ENCODE measurements around the gene GPR78. TPM values are rescaled to one million over a fixed set of nuclear protein-coding genes. Genes with fewer than 3 reads are reported as not detected.

Gene GPR78
- total and polyA plus RNA-seq, 2 of the 13 experiments (the other 11 are each of a cell fraction or from before 2014, with no cell fraction given), result 0.01 to 0.07 TPM

DNA sequence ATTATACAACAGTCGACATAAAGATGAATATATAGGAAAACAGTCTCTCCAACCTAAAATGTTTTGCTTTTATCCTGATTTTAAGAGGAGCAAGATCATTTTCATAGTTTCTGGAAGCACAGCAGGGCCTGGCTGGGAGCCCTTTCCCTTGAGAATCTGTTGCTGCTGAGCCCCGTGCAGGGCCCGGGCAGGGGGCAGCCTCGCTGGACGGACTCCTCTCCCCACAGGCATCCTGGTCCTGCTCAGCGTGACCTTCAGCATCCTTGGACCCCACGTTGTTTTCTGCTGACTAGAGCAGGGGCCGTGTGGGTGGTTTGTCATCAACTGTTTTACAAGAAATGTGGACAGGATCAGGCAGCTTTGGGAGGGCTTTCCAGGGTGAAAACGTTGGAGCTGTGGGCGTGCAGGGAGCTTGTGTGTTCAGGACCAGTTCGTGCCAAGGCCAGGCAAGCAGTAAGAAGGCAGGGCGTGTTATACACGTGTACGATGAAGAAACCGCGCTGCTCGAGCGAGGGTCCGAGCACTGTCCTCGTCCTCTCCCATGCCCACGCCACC lies 37.4 kb downstream of the GPR78 start:
- Histone ChIP-seq H3K9ac (ENCODE audit: insufficient read depth, low read depth, low read length) (no peak overlapping the region), H3K9me3 (ENCODE audit: low read length) (no peaks in the 10 kb centered on the region), H3K27ac (ENCODE audit: extremely low read length, insufficient read depth, low read length) (no peak overlapping the region), H2AFZ (ENCODE audit: low read length) (no peak overlapping the region), H3K4me3 (replicated peaks in 1 of 3; ENCODE audit: insufficient read depth in 1 of 3, low read depth in 2 of 3, low read length in 3 of 3) (no peak overlapping the region), H3K4me2 (ENCODE audit: low read depth, low read length) (no peak overlapping the region), H3K79me2 (ENCODE audit: insufficient read depth, low read length) (no peaks in the 10 kb centered on the region), H3K27me3 (ENCODE audit: control insufficient read depth in 1 of 2, insufficient read depth in 2 of 2, low read length in 2 of 2) (peaks cover 12 to 68% of the 10 kb centered on the region in 2 experiments), H3K36me3 (replicated peaks in 1 of 2; ENCODE audit: control insufficient read depth in 1 of 2, insufficient read depth in 2 of 2, low read length in 2 of 2) (no peaks in the 10 kb centered on the region), H3K4me1 (ENCODE audit: insufficient read depth, low read length) (no peaks in the 10 kb centered on the region), H4K20me1 (ENCODE audit: insufficient read depth, low read length) (no peaks in the 10 kb centered on the region)
- no TSS peak for BruUV-seq (replicated peaks)
- CTCF ChIA-PET (ENCODE audit: low intra/inter-chr PET ratio, low total read pairs), result no interaction called here
- TF ChIP-seq TP53 (CRISPR knock-in tag; conservative IDR thresholded peaks at IDR 0.05) (no peak), NFYB (CRISPR knock-in tag; IDR thresholded peaks at IDR 0.05) (no peak), NFATC3 (CRISPR knock-in tag; IDR thresholded peaks at IDR 0.05) (no peak), ZNF720 (CRISPR knock-in tag; IDR thresholded peaks at IDR 0.05) (no peak)
- intact Hi-C loops (cut with micrococcal nuclease; ENCODE audit: unreplicated experiment), result no loop called here
- DNase-seq (ENCODE audit: low spot score) (no peak), ATAC-seq (no peak), FAIRE-seq (no peak)
- POLR2A ChIA-PET, result no interaction called here
- in situ Hi-C loops (cut with HindIII; ENCODE audit: extremely low pct_ligation_motif_present, low pct_unique_long_range_greater_than_20kb), result no loop called here
- WGBS (ENCODE audit: low lambda C conversion rate), result 21% methylated on average over 20 of the region's 21 CpGs

DNA sequence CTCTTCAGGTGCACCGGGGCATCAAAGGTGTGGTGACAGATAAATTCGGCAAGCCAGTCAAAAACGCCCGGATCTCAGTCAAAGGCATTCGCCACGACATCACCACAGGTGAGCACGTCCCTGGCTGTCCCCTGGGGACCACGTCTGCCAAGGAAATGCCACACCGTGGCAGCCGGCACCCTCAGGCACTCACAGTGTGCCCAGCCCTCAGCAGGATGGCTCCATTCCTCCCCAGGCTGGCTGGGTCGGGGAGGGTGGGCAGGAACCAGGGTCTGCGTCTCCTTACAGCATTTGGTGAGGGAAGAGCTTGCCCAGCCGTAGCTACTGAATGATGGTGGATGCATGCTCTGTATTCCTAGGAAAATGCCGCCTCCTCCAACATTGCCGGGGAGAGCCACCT lies 38.2 kb downstream of the GPR78 start:
- DNase-seq (ENCODE audit: low spot score) (no peak), ATAC-seq (no peak), FAIRE-seq (no peak)
- Histone ChIP-seq H3K4me3 (replicated peaks in 1 of 3; ENCODE audit: insufficient read depth in 1 of 3, low read depth in 2 of 3, low read length in 3 of 3) (no peak overlapping the region), H2AFZ (ENCODE audit: low read length) (no peak overlapping the region), H3K79me2 (ENCODE audit: insufficient read depth, low read length) (no peaks in the 10 kb centered on the region), H3K27ac (ENCODE audit: extremely low read length, insufficient read depth, low read length) (no peak overlapping the region), H3K9ac (ENCODE audit: insufficient read depth, low read depth, low read length) (no peak overlapping the region), H3K9me3 (ENCODE audit: low read length) (no peaks in the 10 kb centered on the region), H4K20me1 (ENCODE audit: insufficient read depth, low read length) (no peaks in the 10 kb centered on the region), H3K36me3 (replicated peaks in 1 of 2; ENCODE audit: control insufficient read depth in 1 of 2, insufficient read depth in 2 of 2, low read length in 2 of 2) (no peaks in the 10 kb centered on the region), H3K4me1 (ENCODE audit: insufficient read depth, low read length) (no peaks in the 10 kb centered on the region), H3K27me3 (ENCODE audit: control insufficient read depth in 1 of 2, insufficient read depth in 2 of 2, low read length in 2 of 2) (peaks cover 12 to 64% of the 10 kb centered on the region in 2 experiments), H3K4me2 (ENCODE audit: low read depth, low read length) (no peak overlapping the region)
- in situ Hi-C loops (cut with HindIII; ENCODE audit: extremely low pct_ligation_motif_present, low pct_unique_long_range_greater_than_20kb) (no loop called here), intact Hi-C loops (cut with micrococcal nuclease; ENCODE audit: unreplicated experiment) (no loop called here)
- no TSS peak for BruUV-seq (replicated peaks)
- WGBS (ENCODE audit: low lambda C conversion rate), result 38% methylated on average over 4 of the region's 15 CpGs
- ChIA-PET POLR2A (no interaction called here), CTCF (ENCODE audit: low intra/inter-chr PET ratio, low total read pairs) (no interaction called here)
- TF ChIP-seq RBM22 (optimal IDR thresholded peaks at IDR 0.05; ENCODE audit: low read length) (no peak), LCORL (IDR thresholded peaks at IDR 0.05) (no peak), LCORL (CRISPR knock-in tag; IDR thresholded peaks at IDR 0.05) (no peak), HNF4A (CRISPR knock-in tag; IDR thresholded peaks at IDR 0.05) (no peak), ZNF33A (CRISPR knock-in tag; IDR thresholded peaks at IDR 0.05; ENCODE audit: borderline replicate concordance) (no peak), MATR3 (CRISPR knock-in tag; IDR thresholded peaks at IDR 0.05) (no peak), SP5 (CRISPR knock-in tag; IDR thresholded peaks at IDR 0.05; ENCODE audit: borderline replicate concordance, low read depth) (no peak), PRPF4 (IDR thresholded peaks at IDR 0.05; ENCODE audit: low read depth, low read length, poor library complexity, severe bottlenecking) (no peak), KLF13 (CRISPR knock-in tag; IDR thresholded peaks at IDR 0.05) (no peak), RELA (CRISPR knock-in tag; IDR thresholded peaks at IDR 0.05) (no peak), ZNF781 (CRISPR knock-in tag; IDR thresholded peaks at IDR 0.05; ENCODE audit: borderline replicate concordance, not compliant biosample characterization) (no peak)
- TF ChIP-seq, protein P1, sequence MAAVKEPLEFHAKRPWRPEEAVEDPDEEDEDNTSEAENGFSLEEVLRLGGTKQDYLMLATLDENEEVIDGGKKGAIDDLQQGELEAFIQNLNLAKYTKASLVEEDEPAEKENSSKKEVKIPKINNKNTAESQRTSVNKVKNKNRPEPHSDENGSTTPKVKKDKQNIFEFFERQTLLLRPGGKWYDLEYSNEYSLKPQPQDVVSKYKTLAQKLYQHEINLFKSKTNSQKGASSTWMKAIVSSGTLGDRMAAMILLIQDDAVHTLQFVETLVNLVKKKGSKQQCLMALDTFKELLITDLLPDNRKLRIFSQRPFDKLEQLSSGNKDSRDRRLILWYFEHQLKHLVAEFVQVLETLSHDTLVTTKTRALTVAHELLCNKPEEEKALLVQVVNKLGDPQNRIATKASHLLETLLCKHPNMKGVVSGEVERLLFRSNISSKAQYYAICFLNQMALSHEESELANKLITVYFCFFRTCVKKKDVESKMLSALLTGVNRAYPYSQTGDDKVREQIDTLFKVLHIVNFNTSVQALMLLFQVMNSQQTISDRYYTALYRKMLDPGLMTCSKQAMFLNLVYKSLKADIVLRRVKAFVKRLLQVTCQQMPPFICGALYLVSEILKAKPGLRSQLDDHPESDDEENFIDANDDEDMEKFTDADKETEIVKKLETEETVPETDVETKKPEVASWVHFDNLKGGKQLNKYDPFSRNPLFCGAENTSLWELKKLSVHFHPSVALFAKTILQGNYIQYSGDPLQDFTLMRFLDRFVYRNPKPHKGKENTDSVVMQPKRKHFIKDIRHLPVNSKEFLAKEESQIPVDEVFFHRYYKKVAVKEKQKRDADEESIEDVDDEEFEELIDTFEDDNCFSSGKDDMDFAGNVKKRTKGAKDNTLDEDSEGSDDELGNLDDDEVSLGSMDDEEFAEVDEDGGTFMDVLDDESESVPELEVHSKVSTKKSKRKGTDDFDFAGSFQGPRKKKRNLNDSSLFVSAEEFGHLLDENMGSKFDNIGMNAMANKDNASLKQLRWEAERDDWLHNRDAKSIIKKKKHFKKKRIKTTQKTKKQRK (IDR thresholded peaks at IDR 0.05; ENCODE audit: low read length), result no peak
- TF ChIP-seq, protein P2, sequence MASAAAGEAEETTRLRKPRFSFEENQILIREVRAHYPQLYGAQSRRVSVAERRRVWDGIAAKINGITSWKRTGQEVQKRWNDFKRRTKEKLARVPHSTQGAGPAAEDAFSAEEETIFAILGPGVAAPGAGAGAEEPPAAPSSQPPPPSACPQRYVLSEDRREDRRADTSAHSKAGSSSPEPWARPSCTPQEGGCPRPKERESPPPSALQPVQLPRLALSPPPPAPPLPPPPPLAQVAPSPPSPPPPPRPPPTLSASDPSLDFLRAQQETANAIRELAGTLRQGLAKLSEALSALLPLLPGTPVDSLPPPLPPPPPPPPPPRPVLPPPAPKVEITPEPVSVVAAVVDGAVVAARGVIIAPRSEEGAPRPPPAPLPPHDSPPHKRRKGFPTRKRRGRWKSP (CRISPR knock-in tag; IDR thresholded peaks at IDR 0.05), result no peak
